GM21360 (cell line): ENCODE measurements around the gene NEDD1.

Experiments used
- ATAC-seq: cut with Tn5 transposase; IDR thresholded peaks from one replicate; pipeline ENCODE4 v1.9.1; 2021; ENCODE audit warnings: mild to moderate bottlenecking, moderate library complexity; ENCODE audit not compliant: unreplicated experiment

Gene NEDD1

DNA sequence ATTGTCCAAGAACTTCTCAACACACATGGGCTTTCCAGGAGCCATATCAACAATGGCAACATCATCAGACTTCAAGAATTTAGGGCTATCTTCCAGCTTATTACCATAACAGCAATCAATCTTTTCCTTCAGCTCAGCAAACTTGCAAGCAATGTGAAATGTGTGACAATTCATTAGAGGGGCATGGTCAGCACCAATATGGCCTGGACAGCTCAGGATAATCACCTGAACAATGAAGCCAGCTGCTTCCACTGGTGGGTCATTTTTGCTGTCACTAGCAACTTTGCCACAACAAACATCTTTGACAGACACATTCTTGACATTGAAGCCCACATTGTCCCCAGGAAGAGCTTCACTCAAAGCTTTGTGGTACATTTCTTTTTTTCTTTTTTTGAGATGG, 5.9 kb upstream of the NEDD1 start:
- ATAC-seq, result no peak

DNA sequence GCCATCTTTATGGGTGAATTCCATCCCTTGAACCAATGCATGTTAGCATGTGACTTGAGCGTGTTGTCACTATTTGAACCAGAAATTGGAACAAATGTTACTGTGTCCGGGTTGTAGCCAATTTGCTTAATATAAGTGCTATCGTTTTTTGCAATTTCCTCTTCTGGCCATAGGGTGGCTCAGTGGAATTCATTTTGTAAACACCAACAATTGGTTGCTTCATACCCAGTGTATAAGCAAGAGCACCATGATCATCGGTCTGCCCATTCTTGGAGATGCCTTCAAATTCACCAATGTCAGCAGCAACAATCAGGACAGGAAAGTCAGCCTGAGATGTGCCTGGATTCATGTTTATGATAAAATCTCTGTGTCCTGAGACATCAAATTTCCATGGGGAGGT, 5.0 kb upstream of the NEDD1 start:
- ATAC-seq, result no peak

DNA sequence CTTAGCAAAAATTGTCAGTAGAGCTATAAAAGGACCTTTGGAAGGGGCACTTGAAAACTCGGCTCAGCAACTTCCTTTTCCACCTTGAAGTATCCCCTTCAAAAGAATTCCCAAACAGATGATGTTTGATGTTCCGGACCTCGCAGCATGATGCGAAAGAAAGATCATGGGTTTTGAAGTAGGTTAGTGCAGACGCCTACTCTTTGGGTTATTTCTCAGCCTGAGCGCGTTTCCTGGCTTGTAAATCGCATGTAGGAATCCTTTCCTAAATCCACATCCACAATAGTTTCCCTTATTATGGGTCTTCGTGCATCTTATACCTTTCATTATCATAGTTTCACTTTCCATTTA, 584 bp upstream of the NEDD1 start:
- ATAC-seq, result no peak

DNA sequence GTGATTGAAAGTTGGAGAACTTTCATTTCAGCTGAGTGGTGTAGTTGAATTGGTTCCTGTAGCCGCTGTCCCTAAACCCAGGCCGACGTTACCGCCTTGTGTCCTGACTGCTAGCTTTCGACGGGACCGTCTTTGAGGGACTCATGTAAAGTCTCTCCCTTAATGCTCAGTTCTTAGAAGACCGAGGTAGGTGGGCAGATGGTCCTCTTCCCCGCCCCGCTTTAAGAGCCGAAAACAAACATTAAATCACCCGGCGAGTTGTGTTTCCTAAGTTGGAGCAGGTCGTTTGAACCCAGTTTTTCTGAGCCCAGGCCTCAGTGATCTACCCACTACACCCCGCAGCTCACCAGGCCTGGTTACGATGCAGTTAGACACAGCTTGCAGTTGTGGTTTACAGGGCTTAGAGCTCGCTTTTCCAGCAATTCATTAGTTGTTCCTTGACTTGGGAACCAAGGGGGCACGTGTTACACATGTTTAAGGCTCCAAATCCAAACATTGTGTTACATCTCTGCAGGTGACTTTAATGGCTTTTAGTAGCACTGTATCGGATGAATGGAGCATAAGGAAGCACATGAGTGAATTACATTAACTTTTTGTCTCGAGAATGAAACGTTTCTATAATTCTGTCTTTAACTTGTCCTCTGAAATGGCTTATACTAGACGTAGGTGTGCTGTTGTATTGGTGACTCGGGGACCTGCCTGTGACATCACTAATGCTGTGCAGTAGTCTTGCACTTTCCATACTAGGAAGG, 790 bp downstream of the NEDD1 start:
- ATAC-seq, result peak; percentile 33

DNA sequence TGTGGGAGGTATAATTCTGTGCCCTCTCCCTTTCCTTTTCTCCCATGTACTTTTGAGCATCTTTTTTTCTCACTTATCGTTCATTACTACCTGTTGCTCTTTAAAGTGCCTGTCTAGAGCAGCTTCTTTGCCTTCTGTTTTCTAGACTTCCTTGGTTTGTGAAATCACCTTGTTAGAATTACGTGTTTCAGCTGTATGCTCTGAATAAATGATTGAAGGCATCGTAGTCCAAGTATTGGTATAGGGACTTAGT, 1.3 kb downstream of the NEDD1 start:
- ATAC-seq, result no peak

DNA sequence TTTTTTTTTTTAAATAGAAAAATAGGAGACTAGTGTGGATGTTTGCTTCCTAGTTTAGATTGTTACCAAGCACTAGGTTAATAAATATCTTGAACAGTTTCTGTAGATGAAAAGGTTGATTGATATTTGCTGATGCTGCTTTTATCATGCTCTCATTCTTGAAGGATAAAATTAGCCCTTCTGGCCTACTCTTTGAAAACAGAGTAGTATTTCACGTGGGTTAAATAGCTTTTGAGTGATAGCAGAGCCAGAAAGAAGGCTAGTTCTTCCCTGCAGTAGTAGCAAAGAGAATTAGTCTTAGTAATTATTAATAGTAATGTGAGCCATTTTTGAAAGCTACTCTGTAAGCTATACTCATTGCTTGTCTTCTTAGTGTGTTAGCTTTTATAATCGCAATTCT, 5.2 kb downstream of the NEDD1 start:
- ATAC-seq, result no peak

DNA sequence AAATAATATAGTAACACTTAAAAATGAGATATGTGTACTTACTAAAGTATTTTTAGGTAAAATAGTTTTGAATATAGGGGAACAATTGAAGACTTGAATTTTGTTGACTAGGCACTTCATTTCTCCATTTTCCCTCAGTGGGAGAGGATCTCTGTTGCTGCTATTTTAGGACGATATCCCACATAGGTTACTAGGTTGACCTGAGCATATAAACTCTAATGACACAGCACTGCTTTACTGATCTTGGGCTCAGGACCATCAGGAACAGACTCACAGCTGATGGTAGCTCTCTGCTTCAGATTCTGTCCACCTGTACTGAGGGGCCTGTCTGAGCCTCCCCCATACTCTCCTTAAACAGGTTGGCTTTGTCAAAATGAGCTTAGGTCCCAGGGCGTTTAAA, 5.9 kb downstream of the NEDD1 start:
- ATAC-seq, result no peak

DNA sequence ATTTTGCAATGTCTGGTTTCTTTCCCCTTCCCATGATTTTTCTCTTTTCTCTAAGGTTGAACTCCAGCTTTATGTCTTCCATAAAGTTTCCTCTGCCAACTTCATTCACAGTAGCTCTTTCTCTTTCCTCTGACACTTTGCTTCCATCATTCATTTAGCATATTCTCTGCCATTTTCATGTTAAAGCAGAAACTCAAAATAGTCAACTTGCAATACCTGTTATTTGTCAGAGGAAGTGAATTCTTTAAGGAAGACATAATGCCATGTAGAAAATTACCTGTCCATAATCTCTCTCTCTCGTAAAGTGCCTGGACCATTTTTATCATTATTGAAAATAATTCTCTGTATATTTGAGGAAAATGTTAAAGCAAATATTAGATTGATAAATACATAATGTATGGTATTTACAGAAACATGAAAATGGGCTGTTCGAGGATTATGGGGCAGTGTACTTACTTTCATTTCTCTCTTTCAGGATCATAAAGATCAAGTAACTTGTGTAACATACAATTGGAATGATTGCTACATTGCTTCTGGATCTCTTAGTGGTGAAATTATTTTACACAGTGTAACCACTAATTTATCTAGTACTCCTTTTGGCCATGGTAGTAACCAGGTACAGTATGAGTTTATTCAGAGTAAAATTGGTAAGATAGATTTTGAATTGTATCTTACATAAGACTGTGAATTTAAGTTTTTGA, 12.6 kb downstream of the NEDD1 start:
- no peak for ATAC-seq

DNA sequence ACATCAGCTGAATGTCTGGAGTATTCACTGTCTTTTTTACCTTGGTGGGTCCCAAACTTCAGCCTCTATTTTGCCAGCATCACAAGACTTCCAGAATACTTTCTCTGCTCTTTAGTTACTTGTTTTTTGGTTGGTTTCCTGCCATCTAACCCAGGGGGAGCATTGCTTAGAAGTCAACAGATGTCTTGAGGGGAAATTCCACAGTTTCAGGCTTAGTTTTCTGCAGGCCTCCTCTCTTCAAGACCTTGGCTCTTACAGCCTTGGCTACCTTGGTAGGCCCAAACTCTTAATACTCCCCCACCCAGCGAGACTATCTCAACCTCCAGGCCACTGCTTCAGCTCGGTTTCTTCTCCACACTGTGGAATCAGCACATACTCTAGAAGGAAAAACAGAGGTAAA, 41.7 kb downstream of the NEDD1 start:
- no peak for ATAC-seq

DNA sequence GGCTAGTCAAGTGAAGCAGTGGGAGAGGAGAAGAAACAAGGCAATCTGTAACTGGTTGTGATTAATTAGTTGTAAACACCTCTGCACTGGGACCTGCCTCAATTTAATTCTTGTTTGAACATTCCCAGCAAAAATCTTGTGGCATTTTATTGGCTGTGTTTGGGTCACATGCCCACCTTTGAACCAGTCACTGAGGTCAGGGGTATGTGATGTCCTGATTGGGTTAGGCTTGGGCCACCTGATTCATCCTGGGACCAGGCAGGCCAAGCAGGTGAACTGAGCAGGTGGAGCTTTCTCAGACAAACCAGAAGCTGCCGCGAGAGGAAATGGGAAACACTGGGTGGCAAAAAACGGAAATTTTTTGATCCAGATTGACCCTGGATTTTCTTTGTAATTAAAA, 72.5 kb downstream of the NEDD1 start:
- ATAC-seq, result no peak

DNA sequence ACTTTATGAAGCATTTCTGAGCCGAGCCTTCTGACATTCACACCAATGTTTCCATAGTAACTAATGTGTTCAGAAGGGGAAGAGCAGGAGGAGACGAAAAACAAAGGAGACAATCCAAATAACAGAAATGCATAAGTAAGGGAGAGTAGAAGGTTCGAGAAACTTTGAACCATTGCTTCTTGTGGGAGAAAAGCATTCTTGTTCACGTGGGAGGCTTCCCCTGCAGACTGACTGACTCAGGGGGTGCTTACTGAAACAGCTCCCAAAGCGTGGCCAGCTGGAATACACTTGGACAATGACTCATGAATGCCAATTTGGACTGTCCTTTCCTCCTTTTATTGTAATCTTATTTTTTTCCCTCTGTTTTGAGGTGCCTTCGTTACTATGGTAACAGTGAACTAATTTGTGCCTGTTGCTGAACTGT, 73.9 kb downstream of the NEDD1 start:
- no peak for ATAC-seq

DNA sequence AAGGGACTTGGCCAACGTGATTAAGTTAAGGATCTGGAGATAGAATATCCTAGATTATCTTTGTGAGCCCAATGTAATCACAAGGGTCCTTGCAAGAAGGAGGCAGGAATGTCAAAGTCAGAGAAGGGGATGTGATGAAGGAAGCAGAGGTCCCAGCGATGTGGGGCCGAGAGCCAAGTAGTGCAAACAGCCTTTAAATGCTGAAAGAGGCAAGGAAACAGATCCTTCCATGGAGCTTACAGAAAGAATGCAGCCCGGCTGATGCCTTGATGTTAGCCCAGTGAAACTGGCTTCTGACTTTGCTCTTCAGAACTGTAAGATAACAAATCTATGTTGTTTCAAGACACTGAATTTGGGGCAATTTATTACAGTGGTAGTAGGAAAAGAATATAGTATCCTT, 74.9 kb downstream of the NEDD1 start:
- no peak for ATAC-seq

DNA sequence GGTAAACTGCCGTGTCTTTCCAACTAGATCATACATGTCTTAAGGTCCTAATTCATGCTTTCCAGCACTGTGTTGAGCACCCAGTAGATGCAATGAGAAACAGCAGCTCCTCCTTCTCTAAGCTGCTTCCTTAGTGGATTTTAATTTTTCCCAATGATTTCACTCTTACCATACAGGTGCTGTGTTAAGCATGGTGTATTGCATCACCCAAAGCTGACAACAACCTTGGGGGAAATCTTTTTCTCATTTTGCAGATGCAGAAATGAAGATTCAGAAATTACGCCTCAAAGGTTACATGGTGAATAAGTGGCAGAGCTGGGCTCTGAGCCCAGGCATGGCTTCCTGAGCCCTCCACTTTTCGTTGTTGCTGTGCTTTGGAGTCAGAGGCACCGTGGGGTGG, 75.6 kb downstream of the NEDD1 start:
- no peak for ATAC-seq

DNA sequence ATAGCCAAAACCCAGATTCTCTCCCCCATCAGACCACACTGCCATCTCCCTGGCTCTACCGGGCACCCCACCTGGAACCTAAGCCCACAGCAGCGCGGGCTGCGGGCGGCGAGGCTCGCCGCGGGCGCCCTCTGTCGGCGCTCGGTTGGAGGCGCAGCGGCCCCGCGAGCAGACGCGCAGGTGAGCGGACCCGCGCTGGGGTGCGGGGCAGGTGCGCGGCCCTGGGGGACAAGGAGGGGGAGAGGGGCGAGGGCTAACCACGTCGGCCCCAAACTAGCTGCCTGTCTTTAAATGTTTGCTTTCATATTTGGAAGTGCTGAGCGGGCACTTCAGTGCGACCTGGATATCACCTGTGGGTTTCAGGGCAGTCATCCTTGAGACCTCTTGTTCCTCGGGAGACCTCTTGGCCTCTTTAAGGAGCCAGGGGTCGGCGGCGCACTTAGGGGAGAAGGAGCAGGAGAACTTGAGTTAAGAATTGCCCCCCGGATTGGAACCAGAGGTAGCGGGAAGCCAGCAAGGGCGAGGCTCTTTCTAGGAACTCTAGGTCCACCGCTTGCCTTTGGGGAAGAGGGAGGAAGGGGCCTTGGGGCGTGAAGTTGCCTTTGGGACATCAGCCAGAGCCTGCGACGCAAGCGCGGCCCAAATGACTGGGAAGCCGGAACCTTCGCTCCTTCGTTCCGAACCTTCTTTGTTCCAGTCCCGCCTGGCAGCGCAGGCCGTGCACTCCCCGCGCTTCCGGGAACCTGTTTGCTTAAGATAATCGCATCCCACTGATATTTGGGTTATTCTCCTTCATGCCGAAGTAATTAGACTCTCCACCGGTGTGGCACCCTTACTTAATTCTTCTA, 78.7 kb downstream of the NEDD1 start:
- ATAC-seq, result peak; percentile 85

DNA sequence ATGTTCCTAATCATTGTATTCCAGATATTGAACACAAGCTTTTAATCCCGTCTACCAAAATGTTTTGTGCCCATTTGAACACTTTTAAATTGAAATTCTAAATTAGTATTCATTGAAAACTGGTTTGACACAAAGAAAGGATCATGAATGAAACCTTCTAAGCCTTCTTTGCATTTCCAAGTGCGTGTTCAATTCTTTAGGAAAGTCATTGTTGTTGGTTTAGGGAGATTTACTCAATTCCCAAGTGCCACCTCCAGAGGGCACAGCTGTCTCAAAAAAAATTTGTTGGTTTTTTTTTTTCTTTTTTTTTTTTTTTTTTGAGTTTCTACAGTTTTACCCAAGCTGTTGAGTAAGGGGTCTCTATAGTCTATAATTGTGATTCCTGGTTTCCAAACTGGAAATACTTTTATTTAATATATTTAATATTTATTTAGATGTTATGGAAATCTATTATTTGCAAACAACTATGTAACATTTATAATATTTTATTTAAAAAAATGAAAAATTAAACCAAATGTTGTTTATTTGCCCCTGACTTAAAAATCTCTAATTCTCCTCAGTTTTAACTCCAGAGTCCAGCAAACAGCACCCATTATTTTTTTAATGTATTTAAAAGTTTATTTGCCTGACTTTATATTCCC, 79.9 kb downstream of the NEDD1 start:
- no peak for ATAC-seq

DNA sequence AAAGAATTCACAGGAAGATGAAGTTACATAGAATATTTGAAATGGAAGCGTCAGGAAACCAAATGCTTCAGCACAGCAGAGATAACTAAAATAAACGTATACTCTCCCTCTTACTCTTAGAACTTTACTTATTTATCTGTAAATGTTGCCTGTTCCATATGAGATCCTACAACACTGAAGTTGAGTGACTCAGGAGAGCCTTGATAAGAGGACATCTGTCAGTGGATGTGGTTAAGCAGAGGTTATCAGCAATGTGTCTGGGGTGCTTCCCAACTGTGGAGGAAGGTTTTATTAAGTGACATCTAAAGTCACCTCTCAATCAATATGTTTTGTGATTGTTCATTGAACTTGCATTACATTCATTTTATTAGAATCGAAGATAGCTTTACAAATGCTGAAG, 81.9 kb downstream of the NEDD1 start:
- no peak for ATAC-seq

DNA sequence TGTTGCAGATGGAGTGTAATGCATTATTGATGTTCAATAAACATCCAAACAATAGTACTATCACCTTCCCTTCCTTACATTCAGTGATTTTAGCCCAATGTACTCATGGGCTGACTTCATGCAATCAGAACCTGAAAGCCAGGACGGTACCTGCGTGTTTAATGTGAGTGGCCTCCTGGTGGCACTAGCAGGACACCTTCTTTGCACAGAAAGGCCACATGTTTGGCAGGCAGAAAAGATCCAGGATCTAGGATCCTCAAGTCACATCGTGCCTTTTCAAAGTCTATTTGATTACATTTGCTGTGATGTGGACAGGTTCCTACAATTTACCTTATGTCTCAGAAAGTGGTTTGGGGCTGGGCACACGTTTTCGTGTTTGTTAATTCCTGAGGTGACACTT, 82.9 kb downstream of the NEDD1 start:
- ATAC-seq, result no peak

DNA sequence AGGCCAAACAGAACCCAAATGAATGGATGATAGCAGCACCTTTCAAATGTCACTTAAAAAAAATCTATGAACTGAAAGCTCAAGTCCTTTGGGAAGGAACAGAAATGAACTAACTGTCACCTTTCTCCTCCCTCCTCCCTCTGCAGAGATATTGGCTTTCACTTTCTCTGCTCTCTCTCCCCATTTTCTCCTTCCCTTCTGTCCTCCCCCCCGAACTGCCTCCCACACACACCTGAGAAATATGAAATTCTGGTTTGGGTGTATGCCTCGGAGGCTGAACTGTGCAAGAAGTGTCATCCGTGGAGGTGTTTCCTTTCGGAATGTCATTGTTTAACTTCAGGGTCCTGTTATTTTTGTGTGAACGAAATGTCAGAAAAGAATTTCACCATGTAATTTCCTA, 87.8 kb downstream of the NEDD1 start:
- ATAC-seq, result no peak

DNA sequence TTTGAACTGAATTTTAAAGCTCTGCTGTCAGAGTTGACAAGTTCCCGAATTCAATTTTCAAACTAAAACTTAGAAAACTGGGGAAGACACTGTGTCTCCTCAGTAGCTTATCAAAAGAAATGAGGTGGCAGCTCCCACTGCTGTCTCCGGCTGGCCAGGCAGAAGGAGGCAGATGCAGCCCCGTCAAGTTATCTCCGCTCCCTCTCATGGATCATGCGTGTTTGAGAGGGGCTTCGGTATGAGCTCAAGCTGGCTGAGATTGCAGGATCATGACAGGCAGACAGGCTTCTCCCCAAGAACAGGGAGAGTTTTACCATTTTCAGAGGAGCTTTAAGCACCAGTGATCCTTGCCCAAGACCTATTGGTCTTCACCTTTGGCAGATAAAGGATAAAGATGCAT, 88.8 kb downstream of the NEDD1 start:
- no peak for ATAC-seq

DNA sequence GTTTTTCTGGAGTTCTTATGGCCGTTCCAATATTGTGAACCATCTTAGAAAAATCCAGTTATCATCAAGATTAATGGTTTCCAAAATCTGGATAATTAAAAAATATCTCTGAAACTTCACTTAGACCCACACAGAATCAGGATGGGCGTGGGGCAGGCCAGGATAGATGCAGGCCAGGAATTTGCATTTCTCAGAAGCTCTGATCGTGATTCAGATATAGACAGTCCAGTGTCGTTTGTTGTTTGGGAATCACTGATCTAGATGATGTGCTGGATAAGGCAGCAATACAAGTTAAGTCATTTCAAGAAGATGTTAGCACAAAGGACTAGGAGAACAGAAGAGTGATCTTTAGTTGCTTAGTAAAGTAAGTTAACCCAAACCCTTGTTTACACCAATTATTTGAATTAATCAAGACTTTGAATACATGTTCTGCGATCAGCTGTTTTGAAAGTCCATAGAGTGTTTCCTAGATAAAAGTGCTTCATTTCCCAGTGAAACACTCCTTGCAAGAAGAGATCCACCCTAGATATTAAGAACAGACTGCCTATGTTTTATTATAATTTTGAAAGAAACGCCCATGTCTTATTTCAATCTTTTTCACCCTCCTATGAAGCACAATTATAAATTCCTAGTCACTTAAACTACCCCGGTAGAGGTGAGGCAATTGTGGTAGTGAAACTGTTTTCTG, 90.9 kb downstream of the NEDD1 start:
- ATAC-seq, result no peak

DNA sequence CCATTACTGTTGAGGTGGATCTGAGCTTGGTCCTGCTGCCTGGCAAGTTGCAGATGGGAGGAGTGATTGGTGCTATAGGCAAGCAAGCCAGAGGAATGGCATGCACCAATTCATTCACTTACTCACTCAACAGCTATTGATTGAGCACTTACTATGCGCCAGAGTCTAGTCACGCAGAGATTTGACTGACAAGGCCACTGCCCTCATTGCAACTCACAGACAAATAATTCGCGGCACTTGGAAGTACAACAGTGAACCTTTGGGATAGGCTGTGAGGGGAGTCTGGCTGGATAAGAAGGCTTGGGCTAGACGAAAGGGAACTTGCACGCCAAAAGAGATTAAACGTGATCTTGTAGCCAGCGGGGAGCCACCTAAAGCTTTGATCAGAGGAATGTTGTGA, 96.2 kb downstream of the NEDD1 start:
- no peak for ATAC-seq
